ENCODE measurements around the gene ENOX1. TPM values are rescaled to one million over a fixed set of nuclear protein-coding genes. Genes with fewer than 3 reads are reported as not detected.
A peak's percentile ranks its signal among the peaks of the same experiment; 100 is the strongest.

Gene ENOX1
- polyA plus RNA-seq, 1 donor = 3.0 TPM

- H3K36me3 ChIP-seq (ENCODE audit: control insufficient read depth, insufficient read depth, low read length) = no peaks in the 10 kb centered on the region
- no peak overlapping the region for H3K4me3 ChIP-seq (ENCODE audit: low read length)
- no peak overlapping the region for H3K27ac ChIP-seq (ENCODE audit: low read length)
- no CpG with 5 or more reads among the region's 7 CpGs for WGBS (ENCODE audit: insufficient coverage, low lambda C conversion rate)
- no peaks in the 10 kb centered on the region for H3K9me3 ChIP-seq (ENCODE audit: control insufficient read depth, low read depth, low read length)
- H3K27me3 ChIP-seq (ENCODE audit: control insufficient read depth, insufficient read depth, low read length) = no peaks in the 10 kb centered on the region
- no peak for DNase-seq
- no peaks in the 10 kb centered on the region for H3K4me1 ChIP-seq (ENCODE audit: control insufficient read depth, insufficient read depth, low read length)
Observed at GRCh38 chr13:43285933-43286597, 500.7 kb downstream of the ENOX1 start.

DNA sequence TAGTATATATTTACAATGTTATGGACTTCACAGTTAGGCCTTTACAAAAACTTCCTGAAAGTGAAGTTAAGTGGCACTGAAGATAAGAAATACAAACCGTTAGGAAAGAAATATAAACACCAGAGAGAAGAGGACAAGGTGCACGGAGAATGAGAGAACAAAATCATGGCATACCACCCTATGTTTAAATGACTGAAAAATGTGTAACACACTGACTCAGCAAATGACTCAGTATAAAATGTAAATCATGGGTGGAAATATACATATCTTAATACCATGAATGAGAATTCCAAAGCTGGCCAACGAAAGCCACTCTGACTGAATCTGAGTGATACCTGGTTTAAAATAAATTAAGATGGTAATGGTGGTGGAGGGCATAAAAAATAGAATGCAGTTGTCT lies 502.6 kb downstream of the ENOX1 start:
- no peak for DNase-seq
- Histone ChIP-seq H3K27me3 (ENCODE audit: control insufficient read depth, insufficient read depth, low read length) (no peaks in the 10 kb centered on the region), H3K4me1 (ENCODE audit: control insufficient read depth, insufficient read depth, low read length) (no peaks in the 10 kb centered on the region), H3K36me3 (ENCODE audit: control insufficient read depth, insufficient read depth, low read length) (no peaks in the 10 kb centered on the region), H3K9me3 (ENCODE audit: control insufficient read depth, low read depth, low read length) (no peaks in the 10 kb centered on the region), H3K27ac (ENCODE audit: low read length) (no peak overlapping the region), H3K4me3 (ENCODE audit: low read length) (no peak overlapping the region)
- WGBS (ENCODE audit: insufficient coverage, low lambda C conversion rate) = 33% methylated on average over 2 of the region's 3 CpGs

GRCh38 chr13:43279696-43280095 lies 507.1 kb downstream of the ENOX1 start:
- no peak for DNase-seq
- 40% methylated on average over 1 of the region's 2 CpGs for WGBS (ENCODE audit: insufficient coverage, low lambda C conversion rate)

DNA sequence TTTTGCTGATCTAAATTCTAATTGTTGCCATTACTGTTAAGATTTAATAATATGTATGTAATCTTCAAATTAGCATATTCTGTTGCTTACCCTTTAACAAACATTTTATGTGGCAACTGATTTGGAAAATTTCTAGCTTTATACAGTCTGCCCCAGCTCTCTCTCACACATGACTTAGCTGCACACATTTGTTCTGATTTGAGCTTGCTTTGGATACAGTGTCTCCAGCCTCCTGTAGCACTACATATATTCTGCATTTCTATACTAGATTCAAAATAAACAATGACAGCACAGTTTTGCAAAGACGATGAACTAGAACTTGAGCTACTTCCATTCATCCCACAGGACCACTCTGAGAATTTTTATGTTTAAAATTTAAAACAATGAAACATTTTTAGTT lies 508.6 kb downstream of the ENOX1 start:
- no peak for DNase-seq
- H3K27ac ChIP-seq (ENCODE audit: low read length) = no peak overlapping the region
- no CpG with 5 or more reads among the region's 1 CpG for WGBS (ENCODE audit: insufficient coverage, low lambda C conversion rate)
- H3K27me3 ChIP-seq (ENCODE audit: control insufficient read depth, insufficient read depth, low read length) = no peaks in the 10 kb centered on the region
- H3K4me1 ChIP-seq (ENCODE audit: control insufficient read depth, insufficient read depth, low read length) = no peaks in the 10 kb centered on the region
- no peak overlapping the region for H3K4me3 ChIP-seq (ENCODE audit: low read length)
- H3K36me3 ChIP-seq (ENCODE audit: control insufficient read depth, insufficient read depth, low read length) = no peaks in the 10 kb centered on the region
- H3K9me3 ChIP-seq (ENCODE audit: control insufficient read depth, low read depth, low read length) = no peaks in the 10 kb centered on the region

More at GRCh38 chr13:43279696-43280095, 507.1 kb downstream of the ENOX1 start:
- no peaks in the 10 kb centered on the region for H3K27me3 ChIP-seq (ENCODE audit: control insufficient read depth, insufficient read depth, low read length)
- no peak overlapping the region for H3K4me3 ChIP-seq (ENCODE audit: low read length)
- H3K4me1 ChIP-seq (ENCODE audit: control insufficient read depth, insufficient read depth, low read length) = no peaks in the 10 kb centered on the region
- no peaks in the 10 kb centered on the region for H3K9me3 ChIP-seq (ENCODE audit: control insufficient read depth, low read depth, low read length)
- H3K36me3 ChIP-seq (ENCODE audit: control insufficient read depth, insufficient read depth, low read length) = no peaks in the 10 kb centered on the region
- no peak overlapping the region for H3K27ac ChIP-seq (ENCODE audit: low read length)

DNA sequence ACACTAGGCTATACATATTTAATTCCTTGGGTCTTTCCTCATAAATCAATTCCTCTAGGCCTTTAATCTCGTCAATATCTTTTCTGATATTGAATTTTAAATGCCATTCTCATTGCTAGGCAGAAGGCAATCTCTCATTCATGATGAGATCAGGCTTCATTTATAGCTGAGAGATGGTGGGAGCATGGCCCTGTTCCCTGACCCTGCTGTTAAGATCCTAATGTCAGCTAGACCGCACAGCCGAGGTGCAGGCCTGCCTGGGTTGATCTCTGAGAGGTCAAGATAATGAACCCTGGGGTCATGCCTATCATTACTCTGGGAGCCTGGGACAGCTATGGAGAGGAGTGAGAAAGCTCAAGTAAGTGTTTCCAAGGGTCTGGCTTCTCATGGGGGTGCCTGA lies 509.6 kb downstream of the ENOX1 start:
- Histone ChIP-seq H3K4me1 (ENCODE audit: control insufficient read depth, insufficient read depth, low read length) (no peaks in the 10 kb centered on the region), H3K27me3 (ENCODE audit: control insufficient read depth, insufficient read depth, low read length) (no peaks in the 10 kb centered on the region), H3K27ac (ENCODE audit: low read length) (no peak overlapping the region), H3K36me3 (ENCODE audit: control insufficient read depth, insufficient read depth, low read length) (no peaks in the 10 kb centered on the region), H3K9me3 (ENCODE audit: control insufficient read depth, low read depth, low read length) (no peaks in the 10 kb centered on the region), H3K4me3 (ENCODE audit: low read length) (no peak overlapping the region)
- DNase-seq = no peak
- WGBS (ENCODE audit: insufficient coverage, low lambda C conversion rate) = no CpG with 5 or more reads among the region's 3 CpGs

GRCh38 chr13:43274881-43275280 lies 511.9 kb downstream of the ENOX1 start:
- Histone ChIP-seq H3K4me3 (ENCODE audit: low read length) (no peak overlapping the region), H3K27me3 (ENCODE audit: control insufficient read depth, insufficient read depth, low read length) (no peaks in the 10 kb centered on the region), H3K4me1 (ENCODE audit: control insufficient read depth, insufficient read depth, low read length) (no peaks in the 10 kb centered on the region), H3K27ac (ENCODE audit: low read length) (no peak overlapping the region), H3K36me3 (ENCODE audit: control insufficient read depth, insufficient read depth, low read length) (no peaks in the 10 kb centered on the region), H3K9me3 (ENCODE audit: control insufficient read depth, low read depth, low read length) (no peaks in the 10 kb centered on the region)
- WGBS (ENCODE audit: insufficient coverage, low lambda C conversion rate) = 37% methylated on average over 2 of the region's 4 CpGs
- DNase-seq = no peak

GRCh38 chr13:43273362-43273761 lies 513.4 kb downstream of the ENOX1 start:
- no peak overlapping the region for H3K27ac ChIP-seq (ENCODE audit: low read length)
- H3K36me3 ChIP-seq (ENCODE audit: control insufficient read depth, insufficient read depth, low read length) = no peaks in the 10 kb centered on the region
- WGBS (ENCODE audit: insufficient coverage, low lambda C conversion rate) = no CpG with 5 or more reads among the region's 2 CpGs
- no peak overlapping the region for H3K4me3 ChIP-seq (ENCODE audit: low read length)
- no peak for DNase-seq
- no peaks in the 10 kb centered on the region for H3K27me3 ChIP-seq (ENCODE audit: control insufficient read depth, insufficient read depth, low read length)
- H3K9me3 ChIP-seq (ENCODE audit: control insufficient read depth, low read depth, low read length) = no peaks in the 10 kb centered on the region
- H3K4me1 ChIP-seq (ENCODE audit: control insufficient read depth, insufficient read depth, low read length) = peaks cover 13% of the 10 kb centered on the region

GRCh38 chr13:43272851-43273250 lies 513.9 kb downstream of the ENOX1 start:
- Histone ChIP-seq H3K36me3 (ENCODE audit: control insufficient read depth, insufficient read depth, low read length) (no peaks in the 10 kb centered on the region), H3K27me3 (ENCODE audit: control insufficient read depth, insufficient read depth, low read length) (no peaks in the 10 kb centered on the region), H3K9me3 (ENCODE audit: control insufficient read depth, low read depth, low read length) (no peaks in the 10 kb centered on the region), H3K4me1 (ENCODE audit: control insufficient read depth, insufficient read depth, low read length) (peaks cover 13% of the 10 kb centered on the region), H3K27ac (ENCODE audit: low read length) (no peak overlapping the region), H3K4me3 (ENCODE audit: low read length) (no peak overlapping the region)
- 83% methylated on average over 4 of the region's 5 CpGs for WGBS (ENCODE audit: insufficient coverage, low lambda C conversion rate)
- DNase-seq = no peak

- H3K27ac ChIP-seq (ENCODE audit: low read length) = no peak overlapping the region
- H3K36me3 ChIP-seq (ENCODE audit: control insufficient read depth, insufficient read depth, low read length) = no peaks in the 10 kb centered on the region
- H3K9me3 ChIP-seq (ENCODE audit: control insufficient read depth, low read depth, low read length) = no peaks in the 10 kb centered on the region
- WGBS (ENCODE audit: insufficient coverage, low lambda C conversion rate) = 100% methylated on average over 1 of the region's 2 CpGs
- H3K4me3 ChIP-seq (ENCODE audit: low read length) = no peak overlapping the region
- DNase-seq = no peak
- peaks cover 13% of the 10 kb centered on the region for H3K4me1 ChIP-seq (ENCODE audit: control insufficient read depth, insufficient read depth, low read length)
- H3K27me3 ChIP-seq (ENCODE audit: control insufficient read depth, insufficient read depth, low read length) = no peaks in the 10 kb centered on the region
Observed at GRCh38 chr13:43271152-43271551, 515.6 kb downstream of the ENOX1 start.

DNA sequence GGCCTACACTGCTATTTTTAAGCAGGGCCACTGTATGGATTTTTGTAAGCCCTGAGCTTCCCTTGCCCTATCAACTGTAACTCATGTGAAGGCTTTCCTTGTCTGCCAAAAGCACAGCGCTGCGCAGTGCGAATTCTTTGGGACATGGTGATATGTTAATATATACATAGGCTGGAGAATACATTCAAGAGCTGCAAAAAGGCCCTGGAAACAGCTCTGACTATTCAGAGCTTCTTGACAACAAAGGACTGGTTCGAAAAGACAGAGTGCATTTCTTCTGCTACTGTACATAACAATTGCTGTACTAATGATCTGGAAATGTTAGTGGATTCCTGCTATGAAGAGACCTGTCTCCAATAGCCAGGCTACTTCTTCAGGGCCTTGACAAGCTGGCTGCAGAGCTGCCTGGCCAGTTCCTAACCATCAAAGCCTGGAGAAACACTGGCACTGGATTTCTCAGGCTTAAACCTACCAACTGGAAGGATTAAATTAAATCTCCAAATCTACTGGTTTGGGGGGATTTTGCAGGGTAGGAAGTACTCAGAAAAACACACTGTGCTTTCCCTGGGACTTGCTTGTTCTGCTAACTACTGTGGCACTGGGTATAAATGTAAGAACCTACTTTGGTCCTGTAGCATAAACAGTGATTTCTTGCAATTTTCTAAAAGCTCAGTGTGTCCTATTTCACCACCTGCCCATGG lies 516.5 kb downstream of the ENOX1 start:
- H3K4me3 ChIP-seq (ENCODE audit: low read length) = no peak overlapping the region
- no peak overlapping the region for H3K27ac ChIP-seq (ENCODE audit: low read length)
- peak in 1 of 2 donors; percentile 10 for DNase-seq
- H3K9me3 ChIP-seq (ENCODE audit: control insufficient read depth, low read depth, low read length) = no peaks in the 10 kb centered on the region
- no CpG with 5 or more reads among the region's 4 CpGs for WGBS (ENCODE audit: insufficient coverage, low lambda C conversion rate)
- H3K27me3 ChIP-seq (ENCODE audit: control insufficient read depth, insufficient read depth, low read length) = no peaks in the 10 kb centered on the region
- no peaks in the 10 kb centered on the region for H3K36me3 ChIP-seq (ENCODE audit: control insufficient read depth, insufficient read depth, low read length)
- peaks cover 13% of the 10 kb centered on the region for H3K4me1 ChIP-seq (ENCODE audit: control insufficient read depth, insufficient read depth, low read length)

Measured in large intestine (tissue), 3 donors.